TTC549 (cell line): ENCODE measurements around the gene SECTM1.
"Not testable (repeated sequence)": the region's sequence is repeated elsewhere in the genome, so short reads cannot be mapped to it uniquely, and the experiment has no call there.

Experiments used
- FAIRE-seq: peaks from 2 replicates; lab custom pipeline; 2012; peaks lifted over from hg19 to GRCh38; lab: Jason Lieb, UNC

The SECTM1 gene

GRCh38 chr17:82333279-82334171 lies at the start of gene SECTM1:
TSS of gene SECTM1 (minus strand) at chr17:82333766. CDS start at chr17:82327240, 6,526 bp downstream.
- FAIRE-seq, result no peak

GRCh38 chr17:82382933-82383255 lies 49.3 kb upstream of the SECTM1 start:
- FAIRE-seq, result no peak

- FAIRE-seq, result not testable (repeated sequence)
Observed at GRCh38 chr17:82382220-82382932, 48.8 kb upstream of the SECTM1 start.

GRCh38 chr17:82381703-82382009 lies 48.1 kb upstream of the SECTM1 start:
- FAIRE-seq, result not testable (repeated sequence)

- FAIRE-seq, result no peak
Observed at GRCh38 chr17:82380860-82381702, 47.5 kb upstream of the SECTM1 start.

- no peak for FAIRE-seq
Observed at GRCh38 chr17:82378741-82379021, 45.1 kb upstream of the SECTM1 start.

- FAIRE-seq, result no peak
Observed at GRCh38 chr17:82377924-82378740, 44.6 kb upstream of the SECTM1 start.

- not testable (repeated sequence) for FAIRE-seq
Observed at GRCh38 chr17:82377294-82377693, 43.7 kb upstream of the SECTM1 start.

GRCh38 chr17:82376042-82376730 lies 42.6 kb upstream of the SECTM1 start:
- no peak for FAIRE-seq

- FAIRE-seq, result no peak
Observed at GRCh38 chr17:82375359-82376041, 41.9 kb upstream of the SECTM1 start.

- no peak for FAIRE-seq
Observed at GRCh38 chr17:82374626-82375331, 41.2 kb upstream of the SECTM1 start.

GRCh38 chr17:82373731-82374625 lies 40.4 kb upstream of the SECTM1 start:
- FAIRE-seq, result no peak

GRCh38 chr17:82373072-82373452 lies 39.5 kb upstream of the SECTM1 start:
- FAIRE-seq, result not testable (repeated sequence)

GRCh38 chr17:82372249-82373071 lies 38.9 kb upstream of the SECTM1 start:
- FAIRE-seq, result no peak

GRCh38 chr17:82371333-82372248 lies 38.0 kb upstream of the SECTM1 start, which contains the start of gene UTS2R:
TSS of gene UTS2R (plus strand) at chr17:82371765. CDS start at chr17:82374325, 2,560 bp downstream.
- no peak for FAIRE-seq

- FAIRE-seq, result no peak
Observed at GRCh38 chr17:82370471-82371332, 37.1 kb upstream of the SECTM1 start.
